ENCODE data around the gene STK39. TPM values are rescaled to one million over a fixed set of nuclear protein-coding genes. Genes with fewer than 3 reads are reported as not detected.

STK39 gene
- total and polyA plus RNA-seq, 9 of the 15 experiments (the other 6 are each of a cell fraction or from before 2014, with no cell fraction given) = 0.19 to 0.76 (median 0.51) TPM

DNA sequence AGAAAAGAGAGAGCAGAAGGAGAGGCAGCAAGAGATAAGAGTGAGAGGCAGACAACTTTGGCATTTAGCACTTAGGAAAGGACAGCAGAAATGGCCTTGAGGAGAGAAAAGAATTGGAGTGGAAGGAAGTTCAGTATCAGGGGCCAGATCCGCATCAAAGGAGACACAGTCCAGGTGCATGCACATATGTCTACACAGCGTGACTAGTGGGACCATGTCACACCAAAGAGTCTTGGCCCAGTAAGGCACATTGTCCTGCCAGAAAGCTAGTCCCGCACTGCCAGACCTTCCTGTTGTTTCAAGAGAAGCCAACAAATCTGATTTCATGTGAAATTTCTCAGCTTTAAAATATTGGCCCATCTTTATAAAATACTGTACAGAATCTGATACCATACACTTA is 8.5 kb upstream of the STK39 start:
- POLR2A ChIA-PET = no interaction called here
- FAIRE-seq (no peak), ATAC-seq (no peak), DNase-seq (ENCODE audit: extremely low read depth in 1 of 4, low spot score in 3 of 4) (no peak)
- Histone ChIP-seq H3K4me1 (replicated peaks in 1 of 2; ENCODE audit: control insufficient read depth in 2 of 2, insufficient read depth in 2 of 2, low read length in 2 of 2) (no peaks in the 10 kb centered on the region; a peak in 1 of 5 replicates), H3K9me1 (ENCODE audit: control insufficient read depth, insufficient read depth, low read length) (no peaks in the 10 kb centered on the region), H3K27ac (ENCODE audit: extremely low read depth, low read depth, low read length) (no peak overlapping the region), H3K4me2 (ENCODE audit: insufficient read depth, low read length) (no peak overlapping the region), H3K36me3 (ENCODE audit: control insufficient read depth, insufficient read depth, low read length) (no peaks in the 10 kb centered on the region), H3K27me3 (ENCODE audit: control insufficient read depth in 2 of 2, insufficient read depth in 2 of 2, low read length in 2 of 2) (peaks cover 0 to 9% of the 10 kb centered on the region in 2 experiments; a peak in 1 of 5 replicates), H3K9me3 (replicated peaks; ENCODE audit: control insufficient read depth, insufficient read depth, low read depth, low read length) (no peaks in the 10 kb centered on the region), H2AFZ (ENCODE audit: low read depth, low read length) (no peak overlapping the region), H3K79me2 (ENCODE audit: control insufficient read depth, insufficient read depth, low read length) (no peaks in the 10 kb centered on the region), H3K9ac (ENCODE audit: insufficient read depth in 1 of 2, low read depth in 2 of 2, low read length in 2 of 2) (no peak overlapping the region), H4K20me1 (replicated peaks; ENCODE audit: control insufficient read depth, insufficient read depth, low read length) (no peaks in the 10 kb centered on the region), H3K4me3 (no peak overlapping the region)
- CTCF ChIA-PET (ENCODE audit: low intra/inter-chr PET ratio) = no interaction called here
- TF ChIP-seq BRD9 (IDR thresholded peaks at IDR 0.05; ENCODE audit: low read depth, partially characterized antibody) = no peak
- no peak for TF ChIP-seq TSC22D4 (tag; IDR thresholded peaks at IDR 0.05)
- no peak for TF ChIP-seq PHB (CRISPR knock-in tag; IDR thresholded peaks at IDR 0.05)
- no peak for TF ChIP-seq TCF3 (CRISPR knock-in tag; IDR thresholded peaks at IDR 0.05)
- TF ChIP-seq E2F3 (CRISPR knock-in tag; IDR thresholded peaks at IDR 0.05) = no peak
- TF ChIP-seq, protein P1, sequence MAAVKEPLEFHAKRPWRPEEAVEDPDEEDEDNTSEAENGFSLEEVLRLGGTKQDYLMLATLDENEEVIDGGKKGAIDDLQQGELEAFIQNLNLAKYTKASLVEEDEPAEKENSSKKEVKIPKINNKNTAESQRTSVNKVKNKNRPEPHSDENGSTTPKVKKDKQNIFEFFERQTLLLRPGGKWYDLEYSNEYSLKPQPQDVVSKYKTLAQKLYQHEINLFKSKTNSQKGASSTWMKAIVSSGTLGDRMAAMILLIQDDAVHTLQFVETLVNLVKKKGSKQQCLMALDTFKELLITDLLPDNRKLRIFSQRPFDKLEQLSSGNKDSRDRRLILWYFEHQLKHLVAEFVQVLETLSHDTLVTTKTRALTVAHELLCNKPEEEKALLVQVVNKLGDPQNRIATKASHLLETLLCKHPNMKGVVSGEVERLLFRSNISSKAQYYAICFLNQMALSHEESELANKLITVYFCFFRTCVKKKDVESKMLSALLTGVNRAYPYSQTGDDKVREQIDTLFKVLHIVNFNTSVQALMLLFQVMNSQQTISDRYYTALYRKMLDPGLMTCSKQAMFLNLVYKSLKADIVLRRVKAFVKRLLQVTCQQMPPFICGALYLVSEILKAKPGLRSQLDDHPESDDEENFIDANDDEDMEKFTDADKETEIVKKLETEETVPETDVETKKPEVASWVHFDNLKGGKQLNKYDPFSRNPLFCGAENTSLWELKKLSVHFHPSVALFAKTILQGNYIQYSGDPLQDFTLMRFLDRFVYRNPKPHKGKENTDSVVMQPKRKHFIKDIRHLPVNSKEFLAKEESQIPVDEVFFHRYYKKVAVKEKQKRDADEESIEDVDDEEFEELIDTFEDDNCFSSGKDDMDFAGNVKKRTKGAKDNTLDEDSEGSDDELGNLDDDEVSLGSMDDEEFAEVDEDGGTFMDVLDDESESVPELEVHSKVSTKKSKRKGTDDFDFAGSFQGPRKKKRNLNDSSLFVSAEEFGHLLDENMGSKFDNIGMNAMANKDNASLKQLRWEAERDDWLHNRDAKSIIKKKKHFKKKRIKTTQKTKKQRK (IDR thresholded peaks at IDR 0.05; ENCODE audit: borderline replicate concordance, low read depth, low read length) = no peak
- TF ChIP-seq, protein P2, sequence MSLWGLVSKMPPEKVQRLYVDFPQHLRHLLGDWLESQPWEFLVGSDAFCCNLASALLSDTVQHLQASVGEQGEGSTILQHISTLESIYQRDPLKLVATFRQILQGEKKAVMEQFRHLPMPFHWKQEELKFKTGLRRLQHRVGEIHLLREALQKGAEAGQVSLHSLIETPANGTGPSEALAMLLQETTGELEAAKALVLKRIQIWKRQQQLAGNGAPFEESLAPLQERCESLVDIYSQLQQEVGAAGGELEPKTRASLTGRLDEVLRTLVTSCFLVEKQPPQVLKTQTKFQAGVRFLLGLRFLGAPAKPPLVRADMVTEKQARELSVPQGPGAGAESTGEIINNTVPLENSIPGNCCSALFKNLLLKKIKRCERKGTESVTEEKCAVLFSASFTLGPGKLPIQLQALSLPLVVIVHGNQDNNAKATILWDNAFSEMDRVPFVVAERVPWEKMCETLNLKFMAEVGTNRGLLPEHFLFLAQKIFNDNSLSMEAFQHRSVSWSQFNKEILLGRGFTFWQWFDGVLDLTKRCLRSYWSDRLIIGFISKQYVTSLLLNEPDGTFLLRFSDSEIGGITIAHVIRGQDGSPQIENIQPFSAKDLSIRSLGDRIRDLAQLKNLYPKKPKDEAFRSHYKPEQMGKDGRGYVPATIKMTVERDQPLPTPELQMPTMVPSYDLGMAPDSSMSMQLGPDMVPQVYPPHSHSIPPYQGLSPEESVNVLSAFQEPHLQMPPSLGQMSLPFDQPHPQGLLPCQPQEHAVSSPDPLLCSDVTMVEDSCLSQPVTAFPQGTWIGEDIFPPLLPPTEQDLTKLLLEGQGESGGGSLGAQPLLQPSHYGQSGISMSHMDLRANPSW (CRISPR knock-in tag; IDR thresholded peaks at IDR 0.05) = no peak
- TF ChIP-seq KAT8 (IDR thresholded peaks at IDR 0.05; ENCODE audit: low read depth) = no peak
- no peak for TF ChIP-seq ZNF217 (CRISPR knock-in tag; IDR thresholded peaks at IDR 0.05)
- TF ChIP-seq DACH1 (IDR thresholded peaks at IDR 0.05; ENCODE audit: partially characterized antibody) = no peak
- no peak for TF ChIP-seq CEBPG (CRISPR knock-in tag; IDR thresholded peaks at IDR 0.05)
- TF ChIP-seq CEBPG (tag; conservative IDR thresholded peaks at IDR 0.05 in 1 of 2, IDR thresholded peaks at IDR 0.05 in 1 of 2) = no peak
- TF ChIP-seq ZFP36 (IDR thresholded peaks at IDR 0.05; ENCODE audit: low read depth, low read length, partially characterized antibody) = no peak
- no peak for TF ChIP-seq ZNF212 (CRISPR knock-in tag; IDR thresholded peaks at IDR 0.05)
- no peak for TF ChIP-seq ZFPM2 (CRISPR knock-in tag; IDR thresholded peaks at IDR 0.05)
- no peak for TF ChIP-seq ZNF780A (CRISPR knock-in tag; IDR thresholded peaks at IDR 0.05)
- TF ChIP-seq EHMT2 (IDR thresholded peaks at IDR 0.05) = no peak
- no peak for TF ChIP-seq ETV6 (IDR thresholded peaks at IDR 0.05; ENCODE audit: borderline replicate concordance in 1 of 2, low read depth in 2 of 2, low read length in 1 of 2)
- TF ChIP-seq ETV6 (CRISPR knock-in tag; IDR thresholded peaks at IDR 0.05; ENCODE audit: borderline replicate concordance) = no peak
- no TSS peak for BruUV-seq (replicated peaks)
- intact Hi-C loops (cut with micrococcal nuclease) = no loop called here
- in situ Hi-C loops (cut with MboI) = no loop called here
- WGBS (ENCODE audit: insufficient coverage, low coverage, missing lambda C conversion rate) = 2% methylated on average over 3 of the region's 3 CpGs

Measured in K562 (cell line).